ENCODE data around the gene PCDHGA5.
A peak's percentile ranks its signal among the peaks of the same experiment; 100 is the strongest.
"Not testable (repeated sequence)": the region's sequence is repeated elsewhere in the genome, so short reads cannot be mapped to it uniquely, and the experiment has no call there.

Gene PCDHGA5

DNA sequence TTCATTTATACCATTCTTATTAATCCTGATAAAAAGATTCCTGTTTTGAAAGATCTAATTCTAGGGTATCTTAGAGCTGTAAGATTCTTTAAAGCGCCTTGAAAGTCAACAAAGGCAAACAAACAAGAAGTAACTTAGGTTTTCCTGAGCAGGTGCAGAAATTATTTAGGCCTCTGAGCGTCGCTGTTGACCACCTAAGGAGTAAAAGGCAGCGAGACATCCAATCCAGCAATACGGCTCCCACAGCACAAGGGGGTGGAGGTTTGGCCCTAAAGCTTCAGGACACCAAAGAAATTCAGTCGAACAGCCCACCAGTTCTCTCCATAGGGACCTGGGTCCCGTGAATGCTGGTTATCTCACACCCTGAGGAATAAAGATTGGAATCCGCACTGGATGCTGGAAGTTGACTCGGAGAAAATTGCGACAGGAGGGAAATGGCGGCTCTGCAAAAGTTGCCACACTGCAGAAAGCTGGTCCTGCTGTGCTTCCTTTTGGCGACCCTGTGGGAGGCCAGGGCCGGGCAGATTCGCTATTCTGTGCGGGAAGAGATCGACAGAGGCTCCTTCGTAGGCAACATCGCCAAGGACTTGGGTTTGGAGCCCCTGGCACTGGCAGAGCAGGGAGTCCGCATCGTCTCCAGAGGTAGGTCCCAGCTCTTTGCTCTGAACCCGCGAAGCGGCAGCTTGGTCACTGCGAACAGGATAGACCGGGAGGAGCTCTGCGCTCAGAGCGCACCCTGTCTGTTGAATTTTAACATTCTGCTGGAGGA, 25.2 kb upstream of the PCDHGA5 start, which contains the start of gene PCDHGA2:
TSS of gene PCDHGA2 (plus strand) at position 223 of the 769 bp plus-strand sequence.
- peaks cover 38% of the 10 kb centered on the region for H3K9me3 ChIP-seq (ENCODE audit: control insufficient read depth, insufficient read depth, low read length)
- H3K4me1 ChIP-seq (ENCODE audit: control insufficient read depth, insufficient read depth, low read length) = no peaks in the 10 kb centered on the region
- H3K36me3 ChIP-seq (ENCODE audit: control insufficient read depth, insufficient read depth, low read length) = no peaks in the 10 kb centered on the region
- H3K9ac ChIP-seq (ENCODE audit: low read depth, low read length) = no peak within 1 kb of the TSS
- no peak within 1 kb of the TSS for H3K27ac ChIP-seq (ENCODE audit: low read depth, low read length)
- H3K27me3 ChIP-seq (ENCODE audit: control insufficient read depth, insufficient read depth, low read length) = no peaks in the 10 kb centered on the region
- no peak within 1 kb of the TSS for H3K4me3 ChIP-seq (ENCODE audit: low read depth, low read length)

DNA sequence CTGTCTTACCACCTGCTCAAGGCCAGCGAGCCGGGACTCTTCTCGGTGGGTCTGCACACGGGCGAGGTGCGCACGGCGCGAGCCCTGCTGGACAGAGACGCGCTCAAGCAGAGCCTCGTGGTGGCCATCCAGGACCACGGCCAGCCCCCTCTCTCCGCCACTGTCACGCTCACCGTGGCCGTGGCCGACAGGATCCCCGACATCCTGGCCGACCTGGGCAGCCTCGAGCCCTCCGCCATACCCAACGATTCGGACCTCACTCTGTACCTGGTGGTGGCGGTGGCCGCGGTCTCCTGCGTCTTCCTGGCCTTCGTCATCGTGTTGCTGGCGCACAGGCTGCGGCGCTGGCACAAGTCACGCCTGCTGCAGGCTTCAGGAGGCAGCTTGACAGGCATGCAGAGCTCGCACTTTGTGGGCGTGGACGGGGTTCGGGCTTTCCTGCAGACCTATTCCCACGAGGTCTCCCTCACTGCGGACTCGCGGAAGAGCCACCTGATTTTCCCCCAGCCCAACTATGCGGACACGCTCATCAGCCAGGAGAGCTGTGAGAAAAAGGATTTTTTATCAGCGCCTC, 23.1 kb upstream of the PCDHGA5 start:
- H3K4me3 ChIP-seq (ENCODE audit: low read depth, low read length); H3K9ac ChIP-seq (ENCODE audit: low read depth, low read length); H3K27me3 ChIP-seq (ENCODE audit: control insufficient read depth, insufficient read depth, low read length); H3K36me3 ChIP-seq (ENCODE audit: control insufficient read depth, insufficient read depth, low read length); H3K27ac ChIP-seq (ENCODE audit: low read depth, low read length); H3K4me1 ChIP-seq (ENCODE audit: control insufficient read depth, insufficient read depth, low read length): not testable (repeated sequence)
- peaks cover 39% of the 10 kb centered on the region for H3K9me3 ChIP-seq (ENCODE audit: control insufficient read depth, insufficient read depth, low read length)

DNA sequence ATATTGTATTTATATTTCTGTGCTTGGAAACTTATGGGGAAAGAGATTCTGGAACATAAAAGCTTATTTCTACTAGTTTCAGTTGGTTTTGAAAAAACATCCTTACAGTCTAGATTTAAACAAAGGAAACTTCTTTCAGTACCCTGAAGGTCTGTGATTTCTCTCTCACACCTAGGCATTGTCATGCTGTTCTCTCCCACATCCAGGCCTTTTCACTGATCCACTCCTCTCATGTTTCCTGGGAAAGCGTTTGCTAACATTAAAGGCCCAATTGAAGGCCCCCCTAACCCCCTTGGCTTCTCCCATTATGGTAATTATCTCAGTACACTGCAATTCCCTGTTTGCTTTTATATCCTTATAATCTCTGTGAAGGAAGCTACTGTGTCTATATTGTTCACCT, 21.2 kb upstream of the PCDHGA5 start:
- Histone ChIP-seq H3K27me3 (ENCODE audit: control insufficient read depth, insufficient read depth, low read length) (no peaks in the 10 kb centered on the region), H3K9ac (ENCODE audit: low read depth, low read length) (no peak overlapping the region), H3K4me3 (ENCODE audit: low read depth, low read length) (no peak overlapping the region)

DNA sequence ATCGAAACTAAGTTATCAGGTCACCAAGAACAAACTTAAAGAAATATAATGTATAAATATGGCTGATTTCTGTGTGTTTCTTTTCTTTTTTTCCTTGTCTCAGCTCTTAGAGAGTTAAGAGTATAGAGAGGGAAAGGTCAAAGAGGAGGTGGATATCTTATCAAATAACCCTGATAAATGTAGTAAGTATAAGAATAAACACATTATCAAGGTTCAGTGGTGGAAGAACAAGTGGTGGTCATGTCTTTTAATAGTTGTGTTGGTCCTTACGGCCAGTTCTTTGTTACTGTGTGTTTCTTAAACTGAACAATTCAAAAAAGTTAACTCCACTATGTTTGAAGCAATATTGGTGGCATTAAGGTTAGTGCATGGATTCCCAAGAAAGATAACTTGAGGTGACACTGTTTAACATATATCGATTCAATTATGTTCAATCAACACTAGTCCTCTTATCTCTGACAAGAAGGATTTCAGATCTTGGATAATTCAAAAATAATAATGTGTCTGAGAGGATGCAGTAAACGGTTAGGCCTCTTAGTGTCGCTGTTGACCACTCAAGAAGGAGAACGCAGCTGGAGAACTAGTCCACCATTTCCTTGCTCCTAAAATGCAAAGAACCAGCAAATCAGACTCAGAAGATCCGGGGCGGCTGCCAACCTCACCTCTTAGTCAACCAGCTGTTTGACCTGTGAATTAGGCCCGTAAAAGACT, 20.6 kb upstream of the PCDHGA5 start, which contains the start of gene PCDHGA3:
TSS of gene PCDHGA3 (plus strand) at position 588 of the 711 bp plus-strand sequence. CDS start 205 bp downstream, outside the sequence.
- peak within 1 kb of the TSS; percentile 26 for H3K27ac ChIP-seq (ENCODE audit: low read depth, low read length)
- H3K9me3 ChIP-seq (ENCODE audit: control insufficient read depth, insufficient read depth, low read length) = peaks cover 43% of the 10 kb centered on the region
- H3K27me3 ChIP-seq (ENCODE audit: control insufficient read depth, insufficient read depth, low read length) = no peaks in the 10 kb centered on the region
- H3K4me1 ChIP-seq (ENCODE audit: control insufficient read depth, insufficient read depth, low read length) = no peaks in the 10 kb centered on the region
- H3K9ac ChIP-seq (ENCODE audit: low read depth, low read length) = 0 out of 2 replicates have a peak within 1 kb of the TSS, but pooled peaks have one; percentile 24
- H3K4me3 ChIP-seq (ENCODE audit: low read depth, low read length) = peak within 1 kb of the TSS; percentile 63
- H3K36me3 ChIP-seq (ENCODE audit: control insufficient read depth, insufficient read depth, low read length) = no peaks in the 10 kb centered on the region

More for the DNA sequence above, 21.2 kb upstream of the PCDHGA5 start:
- Histone ChIP-seq H3K36me3 (ENCODE audit: control insufficient read depth, insufficient read depth, low read length) (no peaks in the 10 kb centered on the region), H3K27ac (ENCODE audit: low read depth, low read length) (no peak overlapping the region), H3K9me3 (ENCODE audit: control insufficient read depth, insufficient read depth, low read length) (peaks cover 39% of the 10 kb centered on the region), H3K4me1 (ENCODE audit: control insufficient read depth, insufficient read depth, low read length) (no peaks in the 10 kb centered on the region)

DNA sequence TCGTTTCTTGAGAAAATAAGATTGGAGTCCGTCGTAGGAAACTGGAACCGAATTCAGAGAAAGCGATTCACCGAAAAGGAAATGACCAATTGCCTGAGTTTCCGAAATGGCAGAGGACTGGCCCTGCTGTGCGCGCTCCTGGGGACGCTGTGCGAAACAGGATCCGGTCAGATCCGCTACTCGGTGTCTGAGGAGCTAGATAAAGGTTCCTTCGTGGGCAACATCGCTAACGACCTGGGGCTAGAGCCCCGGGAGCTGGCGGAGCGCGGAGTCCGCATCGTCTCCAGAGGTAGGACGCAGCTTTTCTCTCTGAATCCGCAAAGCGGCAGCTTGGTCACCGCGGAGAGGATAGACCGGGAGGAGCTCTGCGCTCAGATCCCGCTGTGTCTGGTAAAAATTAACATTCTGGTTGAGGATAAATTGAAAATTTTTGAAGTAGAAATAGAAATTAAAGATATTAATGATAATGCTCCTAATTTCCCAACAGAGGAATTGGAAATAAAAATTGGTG, 20.0 kb upstream of the PCDHGA5 start:
- Histone ChIP-seq H3K4me3 (ENCODE audit: low read depth, low read length) (peak overlapping the region; percentile 63), H3K9ac (ENCODE audit: low read depth, low read length) (0 out of 2 replicates have a peak overlapping the region, but pooled peaks have one; percentile 24), H3K27me3 (ENCODE audit: control insufficient read depth, insufficient read depth, low read length) (no peaks in the 10 kb centered on the region), H3K27ac (ENCODE audit: low read depth, low read length) (peak overlapping the region; percentile 26), H3K36me3 (ENCODE audit: control insufficient read depth, insufficient read depth, low read length) (no peaks in the 10 kb centered on the region), H3K9me3 (ENCODE audit: control insufficient read depth, insufficient read depth, low read length) (peaks cover 43% of the 10 kb centered on the region), H3K4me1 (ENCODE audit: control insufficient read depth, insufficient read depth, low read length) (no peaks in the 10 kb centered on the region)

DNA sequence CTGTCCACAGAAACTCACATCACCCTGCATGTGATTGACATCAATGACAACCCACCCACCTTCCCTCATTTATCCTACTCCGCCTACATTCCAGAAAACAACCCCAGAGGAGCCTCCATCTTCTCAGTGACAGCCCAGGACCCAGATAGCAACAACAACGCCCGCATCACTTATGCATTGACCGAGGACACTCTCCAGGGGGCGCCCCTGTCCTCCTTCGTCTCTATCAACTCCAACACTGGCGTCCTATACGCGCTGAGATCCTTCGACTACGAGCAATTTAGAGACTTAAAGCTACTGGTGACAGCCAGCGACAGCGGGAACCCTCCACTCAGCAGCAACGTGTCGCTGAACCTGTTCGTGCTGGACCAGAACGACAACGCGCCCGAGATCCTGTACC, 18.6 kb upstream of the PCDHGA5 start:
- Histone ChIP-seq H3K9me3 (ENCODE audit: control insufficient read depth, insufficient read depth, low read length) (peaks cover 31% of the 10 kb centered on the region), H3K4me3 (ENCODE audit: low read depth, low read length) (no peak overlapping the region), H3K4me1 (ENCODE audit: control insufficient read depth, insufficient read depth, low read length) (no peaks in the 10 kb centered on the region), H3K36me3 (ENCODE audit: control insufficient read depth, insufficient read depth, low read length) (no peaks in the 10 kb centered on the region), H3K27me3 (ENCODE audit: control insufficient read depth, insufficient read depth, low read length) (no peaks in the 10 kb centered on the region), H3K27ac (ENCODE audit: low read depth, low read length) (no peak overlapping the region), H3K9ac (ENCODE audit: low read depth, low read length) (no peak overlapping the region)

DNA sequence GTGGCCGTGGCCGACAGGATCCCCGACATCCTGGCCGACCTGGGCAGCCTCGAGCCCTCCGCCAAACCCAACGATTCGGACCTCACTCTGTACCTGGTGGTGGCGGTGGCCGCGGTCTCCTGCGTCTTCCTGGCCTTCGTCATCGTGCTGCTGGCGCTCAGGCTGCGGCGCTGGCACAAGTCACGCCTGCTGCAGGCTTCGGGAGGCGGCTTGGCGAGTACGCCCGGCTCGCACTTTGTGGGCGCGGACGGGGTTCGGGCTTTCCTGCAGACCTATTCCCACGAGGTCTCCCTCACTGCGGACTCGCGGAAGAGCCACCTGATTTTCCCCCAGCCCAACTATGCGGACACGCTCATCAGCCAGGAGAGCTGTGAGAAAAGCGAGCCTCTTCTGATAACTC, 17.9 kb upstream of the PCDHGA5 start:
- not testable (repeated sequence) for H3K4me1 ChIP-seq (ENCODE audit: control insufficient read depth, insufficient read depth, low read length); H3K36me3 ChIP-seq (ENCODE audit: control insufficient read depth, insufficient read depth, low read length); H3K27me3 ChIP-seq (ENCODE audit: control insufficient read depth, insufficient read depth, low read length); H3K4me3 ChIP-seq (ENCODE audit: low read depth, low read length); H3K27ac ChIP-seq (ENCODE audit: low read depth, low read length); H3K9ac ChIP-seq (ENCODE audit: low read depth, low read length)
- peaks cover 31% of the 10 kb centered on the region for H3K9me3 ChIP-seq (ENCODE audit: control insufficient read depth, insufficient read depth, low read length)

DNA sequence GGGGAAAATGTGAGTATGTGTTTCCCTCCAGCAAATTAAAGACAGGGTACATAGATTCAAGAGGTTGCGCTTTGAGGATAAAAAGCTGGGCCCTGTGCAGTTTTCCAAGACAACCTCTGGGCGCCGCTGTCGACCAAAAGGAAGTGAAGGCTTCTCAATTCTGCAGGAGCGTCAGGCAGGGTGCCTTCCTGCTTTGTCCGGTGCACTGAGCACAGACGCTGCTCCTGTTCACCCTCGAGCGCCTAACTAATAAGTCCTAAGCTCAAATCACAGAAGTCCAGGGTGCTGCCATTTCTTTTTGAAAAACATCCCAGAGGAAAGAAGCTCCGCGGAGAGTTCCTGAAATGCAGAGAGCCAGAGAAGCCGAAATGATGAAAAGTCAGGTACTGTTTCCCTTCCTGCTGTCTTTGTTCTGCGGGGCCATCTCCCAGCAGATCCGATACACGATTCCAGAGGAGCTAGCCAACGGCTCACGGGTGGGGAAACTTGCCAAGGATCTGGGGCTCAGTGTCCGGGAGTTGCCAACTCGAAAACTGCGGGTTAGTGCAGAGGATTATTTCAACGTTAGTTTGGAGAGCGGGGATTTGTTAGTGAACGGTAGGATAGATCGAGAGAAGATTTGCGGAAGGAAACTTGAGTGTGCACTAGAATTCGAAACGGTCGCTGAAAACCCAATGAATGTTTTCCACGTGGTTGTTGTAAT, 13.9 kb upstream of the PCDHGA5 start, which contains the start of gene PCDHGB1:
TSS of gene PCDHGB1 (plus strand) at position 183 of the 703 bp plus-strand sequence. CDS start at position 345, 162 bp downstream.
- H3K36me3 ChIP-seq (ENCODE audit: control insufficient read depth, insufficient read depth, low read length) = no peaks in the 10 kb centered on the region
- H3K9me3 ChIP-seq (ENCODE audit: control insufficient read depth, insufficient read depth, low read length) = peaks cover 39% of the 10 kb centered on the region
- H3K27me3 ChIP-seq (ENCODE audit: control insufficient read depth, insufficient read depth, low read length) = no peaks in the 10 kb centered on the region
- H3K27ac ChIP-seq (ENCODE audit: low read depth, low read length) = no peak within 1 kb of the TSS
- H3K4me1 ChIP-seq (ENCODE audit: control insufficient read depth, insufficient read depth, low read length) = no peaks in the 10 kb centered on the region
- no peak within 1 kb of the TSS for H3K9ac ChIP-seq (ENCODE audit: low read depth, low read length)
- peak within 1 kb of the TSS; percentile 27; the same call in 1 of the 2 replicates for H3K4me3 ChIP-seq (ENCODE audit: low read depth, low read length)

DNA sequence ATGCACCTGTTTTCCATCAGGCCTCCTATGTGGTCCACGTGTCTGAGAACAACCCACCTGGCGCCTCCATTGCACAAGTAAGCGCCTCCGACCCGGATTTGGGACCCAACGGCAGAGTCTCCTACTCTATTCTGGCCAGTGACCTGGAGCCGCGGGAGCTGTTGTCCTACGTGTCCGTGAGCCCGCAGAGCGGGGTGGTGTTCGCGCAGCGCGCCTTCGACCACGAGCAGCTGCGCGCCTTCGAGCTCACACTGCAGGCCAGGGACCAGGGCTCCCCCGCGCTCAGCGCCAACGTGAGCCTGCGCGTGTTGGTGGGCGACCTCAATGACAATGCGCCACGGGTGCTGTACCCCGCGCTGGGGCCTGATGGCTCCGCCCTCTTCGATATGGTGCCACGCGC, 12.4 kb upstream of the PCDHGA5 start:
- Histone ChIP-seq H3K9me3 (ENCODE audit: control insufficient read depth, insufficient read depth, low read length) (peaks cover 51% of the 10 kb centered on the region), H3K4me3 (ENCODE audit: low read depth, low read length) (no peak overlapping the region), H3K36me3 (ENCODE audit: control insufficient read depth, insufficient read depth, low read length) (no peaks in the 10 kb centered on the region), H3K27ac (ENCODE audit: low read depth, low read length) (no peak overlapping the region), H3K9ac (ENCODE audit: low read depth, low read length) (no peak overlapping the region), H3K4me1 (ENCODE audit: control insufficient read depth, insufficient read depth, low read length) (no peaks in the 10 kb centered on the region), H3K27me3 (ENCODE audit: control insufficient read depth, insufficient read depth, low read length) (no peaks in the 10 kb centered on the region)

DNA sequence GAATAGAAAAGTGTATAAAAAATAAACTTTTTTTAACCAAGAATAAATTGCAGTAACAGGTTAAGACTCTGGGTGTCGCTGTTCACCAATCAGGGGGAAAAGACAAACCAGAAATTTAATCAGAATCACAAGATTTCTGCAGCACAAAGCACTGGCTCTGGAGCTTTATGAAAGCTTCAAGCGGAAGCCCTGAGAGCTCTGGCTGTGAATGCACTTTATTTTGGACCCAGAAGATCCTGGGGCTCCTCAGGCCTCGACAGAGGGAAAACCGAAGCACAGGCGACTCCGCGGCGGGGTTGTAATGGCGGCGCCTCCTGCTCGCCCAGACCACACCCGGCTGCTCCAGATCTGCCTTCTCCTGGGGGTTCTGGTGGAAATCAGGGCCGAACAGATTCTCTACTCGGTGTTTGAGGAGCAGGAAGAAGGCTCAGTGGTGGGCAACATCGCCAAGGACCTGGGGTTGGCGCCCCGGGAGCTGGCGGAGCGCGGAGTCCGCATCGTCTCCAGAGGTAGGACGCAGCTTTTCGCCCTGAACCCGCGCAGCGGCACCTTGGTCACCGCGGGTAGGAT, 9.0 kb upstream of the PCDHGA5 start, which contains the start of gene PCDHGA4:
TSS of gene PCDHGA4 (plus strand) at position 122 of the 570 bp plus-strand sequence. CDS start at position 209, 87 bp downstream.
- Histone ChIP-seq H3K9ac (ENCODE audit: low read depth, low read length) (no peak within 1 kb of the TSS), H3K4me1 (ENCODE audit: control insufficient read depth, insufficient read depth, low read length) (no peaks in the 10 kb centered on the region), H3K36me3 (ENCODE audit: control insufficient read depth, insufficient read depth, low read length) (no peaks in the 10 kb centered on the region), H3K4me3 (ENCODE audit: low read depth, low read length) (no peak within 1 kb of the TSS), H3K9me3 (ENCODE audit: control insufficient read depth, insufficient read depth, low read length) (peaks cover 49% of the 10 kb centered on the region), H3K27me3 (ENCODE audit: control insufficient read depth, insufficient read depth, low read length) (no peaks in the 10 kb centered on the region), H3K27ac (ENCODE audit: low read depth, low read length) (no peak within 1 kb of the TSS)

All from HUES48 (cell line).